ENCODE results near the gene PPCDC.

GRCh38 chr15:75061272-75061671, 37.9 kb downstream of the PPCDC start:
- TF ChIP-seq CTCF (IDR thresholded peaks at IDR 0.05; ENCODE audit: insufficient read depth, low read depth, low read length): no peak
- no peak for TF ChIP-seq EZH2 (IDR thresholded peaks at IDR 0.05; ENCODE audit: insufficient read depth, low read length)
